ENCODE results near the gene CH25H. TPM values are rescaled to one million over a fixed set of nuclear protein-coding genes. Genes with fewer than 3 reads are reported as not detected.

CH25H gene
- total and polyA plus RNA-seq, 12 donors: 0.23 to 8.8 (median 0.52) TPM; not detected in 1

DNA sequence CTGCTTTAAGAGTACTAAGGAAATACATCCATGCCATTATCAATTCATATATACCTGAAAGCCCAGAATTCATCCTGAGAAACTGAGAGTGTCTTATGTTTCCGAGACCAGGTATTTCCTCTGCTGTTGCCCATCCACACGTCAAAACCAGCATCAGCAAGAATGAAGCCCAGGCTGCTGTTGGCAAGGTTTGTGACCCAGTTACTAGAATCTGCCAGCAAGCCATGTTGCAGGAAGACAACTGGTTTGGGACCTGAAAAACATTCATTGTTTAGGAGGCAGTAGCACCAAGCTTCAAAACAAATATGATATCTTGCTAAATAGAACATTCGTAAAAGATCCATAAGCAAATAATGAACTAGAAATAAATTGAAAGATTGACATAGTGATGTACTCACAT, 21.0 kb upstream of the CH25H start:
- no peak for DNase-seq
- H3K4me3 ChIP-seq: no peak overlapping the region
- no peak for ATAC-seq
- TF ChIP-seq, protein P1, sequence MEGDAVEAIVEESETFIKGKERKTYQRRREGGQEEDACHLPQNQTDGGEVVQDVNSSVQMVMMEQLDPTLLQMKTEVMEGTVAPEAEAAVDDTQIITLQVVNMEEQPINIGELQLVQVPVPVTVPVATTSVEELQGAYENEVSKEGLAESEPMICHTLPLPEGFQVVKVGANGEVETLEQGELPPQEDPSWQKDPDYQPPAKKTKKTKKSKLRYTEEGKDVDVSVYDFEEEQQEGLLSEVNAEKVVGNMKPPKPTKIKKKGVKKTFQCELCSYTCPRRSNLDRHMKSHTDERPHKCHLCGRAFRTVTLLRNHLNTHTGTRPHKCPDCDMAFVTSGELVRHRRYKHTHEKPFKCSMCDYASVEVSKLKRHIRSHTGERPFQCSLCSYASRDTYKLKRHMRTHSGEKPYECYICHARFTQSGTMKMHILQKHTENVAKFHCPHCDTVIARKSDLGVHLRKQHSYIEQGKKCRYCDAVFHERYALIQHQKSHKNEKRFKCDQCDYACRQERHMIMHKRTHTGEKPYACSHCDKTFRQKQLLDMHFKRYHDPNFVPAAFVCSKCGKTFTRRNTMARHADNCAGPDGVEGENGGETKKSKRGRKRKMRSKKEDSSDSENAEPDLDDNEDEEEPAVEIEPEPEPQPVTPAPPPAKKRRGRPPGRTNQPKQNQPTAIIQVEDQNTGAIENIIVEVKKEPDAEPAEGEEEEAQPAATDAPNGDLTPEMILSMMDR (IDR thresholded peaks at IDR 0.05): no peak
- no peak overlapping the region for H3K27ac ChIP-seq
- no peaks in the 10 kb centered on the region for H3K27me3 ChIP-seq
- intact Hi-C loops (cut with DNase I): no loop called here
- H3K36me3 ChIP-seq: peaks cover 0 to 70% (median 0%) of the 10 kb centered on the region in 9 donors
- H3K4me1 ChIP-seq: peaks cover 0 to 28% (median 4%) of the 10 kb centered on the region in 9 donors
- 81 to 91% methylated on average over 3 of the region's 3 CpGs for WGBS, 2 donors
- no peaks in the 10 kb centered on the region for H3K9me3 ChIP-seq

GRCh38 chr10:89226891-89227290, 19.8 kb upstream of the CH25H start:
- Histone ChIP-seq H3K36me3 (peaks cover 0 to 81% (median 0%) of the 10 kb centered on the region in 9 donors), H3K4me1 (peaks cover 0 to 28% (median 4%) of the 10 kb centered on the region in 9 donors), H3K4me3 (no peak overlapping the region), H3K27me3 (no peaks in the 10 kb centered on the region), H3K9me3 (no peaks in the 10 kb centered on the region), H3K27ac (peak overlapping the region in 2 of 10 donors; percentile 1 to 33)
- TF ChIP-seq, protein P1 (IDR thresholded peaks at IDR 0.05): no peak
- DNase-seq (no peak), ATAC-seq (no peak)
- WGBS, 2 donors: 65 to 78% methylated on average over 1 of the region's 1 CpG
- intact Hi-C loops (cut with DNase I): no loop called here

DNA sequence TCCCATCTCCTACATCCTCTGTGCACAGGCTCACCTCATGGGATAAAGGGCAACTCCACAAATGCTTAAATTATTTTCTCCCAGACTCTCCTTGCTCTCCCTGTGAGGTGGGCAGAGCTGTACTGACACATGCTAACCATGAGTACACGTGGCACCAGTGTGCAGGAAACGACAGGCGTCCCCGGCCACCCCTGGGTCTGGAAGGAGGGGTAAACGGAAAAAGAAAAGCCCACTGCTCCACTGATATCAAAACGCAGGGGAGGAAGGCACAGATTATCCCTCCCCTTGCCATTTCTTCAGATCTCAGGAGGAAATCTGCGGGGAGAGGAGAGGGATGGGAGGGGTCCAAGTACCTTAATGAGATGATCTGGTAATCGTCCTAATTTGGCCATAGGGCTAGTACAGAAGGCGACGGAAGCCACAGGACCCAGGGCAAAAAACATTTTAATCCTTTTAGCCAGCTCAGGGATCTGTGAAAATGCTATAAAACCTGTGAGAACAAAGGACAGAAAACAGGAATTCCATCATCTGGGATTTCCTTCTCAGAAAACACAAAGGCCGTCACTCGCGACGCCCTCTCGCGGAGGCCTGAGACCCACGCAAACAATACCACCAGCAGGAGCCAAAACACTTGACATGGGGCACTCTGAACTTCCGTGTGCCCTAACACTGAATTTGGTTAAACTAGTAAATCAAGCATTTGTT, 17.8 kb upstream of the CH25H start:
- no peaks in the 10 kb centered on the region for H3K9me3 ChIP-seq
- no peaks in the 10 kb centered on the region for H3K27me3 ChIP-seq
- H3K36me3 ChIP-seq: peaks cover 0 to 76% (median 0%) of the 10 kb centered on the region in 9 donors
- DNase-seq: peak; percentile 53 to 60
- ATAC-seq: peak; percentile 47 to 91 (median 82)
- TF ChIP-seq, protein P1 (IDR thresholded peaks at IDR 0.05): peak in 6 of 9 donors; percentile 44 to 67 (median 51)
- peaks cover 0 to 28% (median 4%) of the 10 kb centered on the region in 9 donors for H3K4me1 ChIP-seq
- H3K4me3 ChIP-seq: peak overlapping the region in 6 of 10 donors; percentile 20 to 51 (median 32)
- H3K27ac ChIP-seq: peak overlapping the region; percentile 57 to 91 (median 72)
- WGBS, 2 donors: 57 to 66% methylated on average over 18 of the region's 18 CpGs
- intact Hi-C loops (cut with DNase I): no loop called here

- WGBS, 2 donors: 72 to 84% methylated on average over 2 of the region's 2 CpGs
- DNase-seq (no peak), ATAC-seq (no peak)
- Histone ChIP-seq H3K4me1 (peaks cover 0 to 33% (median 9%) of the 10 kb centered on the region in 9 donors), H3K27ac (no peak overlapping the region), H3K36me3 (peaks cover 0 to 56% (median 0%) of the 10 kb centered on the region in 9 donors), H3K9me3 (no peaks in the 10 kb centered on the region), H3K4me3 (no peak overlapping the region), H3K27me3 (no peaks in the 10 kb centered on the region)
- intact Hi-C loops (cut with DNase I): no loop called here
- TF ChIP-seq, protein P1 (IDR thresholded peaks at IDR 0.05): no peak
These were observed 14.8 kb upstream of the CH25H start for GRCh38 chr10:89221919-89222318.

Data from heart right ventricle (tissue), 16 donors.